A172 (cell line): ENCODE results near the gene CACNA2D1. TPM values are rescaled to one million over a fixed set of nuclear protein-coding genes. Genes with fewer than 3 reads are reported as not detected.
"Not testable (repeated sequence)": the region's sequence is repeated elsewhere in the genome, so short reads cannot be mapped to it uniquely, and the experiment has no call there.

Experiments used
- DNase-seq: peaks from one replicate; pipeline ENCODE4 v3.0.0-alpha.2; 2015; ENCODE audit warnings: low spot score
- total RNA-seq: library from RNA; depleted of rRNA; stranded (reverse); fragments of >200 nt; shearing (Covaris generic); gene quantifications from 2 replicates; pipeline ENCODE4 v1.2.3, GENCODE V29; 2014

Gene CACNA2D1
- total RNA-seq, 1 experiment from 2014 or later: 0.24 TPM

GRCh38 chr7:82172017-82172416, 271.6 kb downstream of the CACNA2D1 start:
- DNase-seq: no peak

DNA sequence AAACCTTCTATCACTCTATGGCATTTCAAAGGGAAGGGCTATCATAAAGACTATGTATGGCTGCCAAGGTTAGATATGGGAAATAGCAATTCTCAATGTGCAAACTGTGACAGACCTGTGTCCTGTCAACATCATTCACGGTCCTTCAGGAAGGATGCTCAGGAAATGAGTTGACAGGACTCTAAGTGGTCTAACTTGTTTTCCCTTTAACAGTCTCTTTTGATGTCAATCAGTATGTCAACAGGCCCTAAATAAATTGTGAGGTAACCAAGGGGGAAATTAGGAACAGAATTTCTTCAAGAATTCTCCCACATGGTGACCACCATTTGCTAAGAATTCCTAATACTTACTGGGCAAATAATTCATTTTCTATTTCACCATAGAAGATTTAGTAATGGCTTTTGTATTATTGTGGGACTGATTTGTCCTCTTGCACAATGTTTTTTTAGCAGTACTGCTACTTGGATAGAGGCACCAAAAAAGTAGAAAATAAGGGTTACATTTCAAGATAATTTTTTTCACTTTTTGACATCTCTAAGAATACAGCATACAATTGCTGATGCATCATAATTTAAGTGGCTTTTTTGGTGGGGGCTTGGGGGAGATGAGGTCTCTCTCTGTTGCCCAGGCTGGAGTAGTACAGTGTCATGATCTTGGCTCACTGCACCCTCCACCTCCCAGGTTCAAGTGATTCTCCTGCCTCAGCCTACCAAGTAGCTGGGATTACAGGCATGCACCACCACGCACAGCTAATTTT, 275.8 kb downstream of the CACNA2D1 start:
- DNase-seq: no peak

GRCh38 chr7:82166260-82167015, 277.1 kb downstream of the CACNA2D1 start:
- DNase-seq: no peak

GRCh38 chr7:82164813-82165212, 278.8 kb downstream of the CACNA2D1 start:
- DNase-seq: peak; percentile 13

DNA sequence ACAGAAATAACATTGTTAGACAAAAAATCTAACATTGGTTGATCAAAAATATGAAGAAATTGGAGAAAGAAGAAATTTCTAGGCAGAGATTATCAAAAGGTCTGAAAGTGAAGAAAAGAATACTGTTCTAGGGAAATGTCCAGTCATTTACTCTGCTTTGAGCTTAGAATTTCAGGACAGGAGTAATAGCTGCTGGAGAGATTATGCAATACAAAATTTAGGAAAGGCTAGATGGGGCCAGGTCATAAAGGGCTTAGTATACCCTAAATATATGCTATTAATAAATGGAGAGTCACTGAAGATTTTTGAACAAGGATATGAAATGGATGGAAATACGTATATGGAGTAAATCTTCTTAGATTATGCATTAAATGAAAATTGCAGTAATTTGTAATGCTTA, 279.2 kb downstream of the CACNA2D1 start:
- DNase-seq: no peak

- no peak for DNase-seq
These were observed 280.0 kb downstream of the CACNA2D1 start for GRCh38 chr7:82163586-82163985.

DNA sequence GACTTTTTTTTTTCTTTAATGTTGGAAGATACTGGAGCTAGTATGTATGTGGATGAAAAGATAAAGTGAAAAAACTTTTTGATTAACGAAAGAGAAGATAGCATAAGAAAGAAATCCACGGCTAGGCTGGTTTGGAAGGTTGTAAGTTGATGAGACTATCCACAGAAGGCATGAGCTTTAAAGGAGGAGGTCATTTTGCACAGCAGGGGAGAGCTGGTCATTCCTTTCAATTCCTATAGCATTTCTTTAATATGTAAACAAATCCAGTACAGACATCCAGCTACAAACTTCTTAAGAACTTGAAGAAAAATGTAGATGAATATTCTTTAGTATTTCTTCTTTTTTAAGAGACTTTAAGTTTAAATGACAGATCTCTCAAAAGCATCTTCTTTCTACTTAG, 281.3 kb downstream of the CACNA2D1 start:
- DNase-seq: no peak

DNA sequence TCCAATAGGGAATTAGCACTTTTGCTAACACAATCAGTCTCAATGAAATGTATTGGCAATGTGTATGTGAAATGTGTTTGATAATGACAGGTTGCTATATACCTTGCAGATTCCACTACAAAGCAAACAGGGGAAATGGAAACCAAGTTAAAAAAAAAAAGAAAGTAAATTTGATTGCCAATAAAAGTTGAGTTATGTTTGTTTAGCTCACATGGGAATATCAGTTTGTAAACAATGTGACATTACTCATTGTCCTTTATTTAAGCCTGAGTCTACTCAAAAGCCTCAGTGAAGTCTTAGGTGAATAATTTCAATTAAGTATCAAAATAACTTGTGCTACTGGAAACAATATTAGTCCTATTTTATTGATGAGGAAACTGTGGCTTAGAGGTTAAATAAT, 285.2 kb downstream of the CACNA2D1 start:
- no peak for DNase-seq

DNA sequence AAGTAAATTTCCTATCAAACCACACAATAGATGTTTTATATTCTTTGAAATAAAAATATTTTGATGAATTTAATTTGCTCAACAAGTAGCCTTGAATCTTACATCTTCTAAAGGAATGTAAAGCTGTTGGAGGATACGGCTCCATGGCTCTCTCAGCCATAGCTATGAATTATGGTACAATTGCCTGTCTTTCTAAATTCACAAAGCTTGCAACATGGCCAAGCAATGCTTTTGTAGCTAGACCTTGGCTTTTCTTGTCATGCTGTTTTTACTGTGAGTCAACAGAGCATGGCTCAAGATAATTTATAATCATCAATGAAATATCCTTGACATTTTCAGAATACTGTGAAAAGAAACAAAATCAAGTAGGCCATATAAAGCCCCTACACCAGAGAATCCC, 286.7 kb downstream of the CACNA2D1 start:
- DNase-seq: no peak

- no peak for DNase-seq
These were observed 287.4 kb downstream of the CACNA2D1 start for GRCh38 chr7:82156168-82156567.

GRCh38 chr7:82154728-82155127, 288.8 kb downstream of the CACNA2D1 start:
- DNase-seq: no peak

GRCh38 chr7:82153776-82154175, 289.8 kb downstream of the CACNA2D1 start:
- DNase-seq: no peak

- no peak for DNase-seq
These were observed 290.7 kb downstream of the CACNA2D1 start for GRCh38 chr7:82152858-82153257.

DNA sequence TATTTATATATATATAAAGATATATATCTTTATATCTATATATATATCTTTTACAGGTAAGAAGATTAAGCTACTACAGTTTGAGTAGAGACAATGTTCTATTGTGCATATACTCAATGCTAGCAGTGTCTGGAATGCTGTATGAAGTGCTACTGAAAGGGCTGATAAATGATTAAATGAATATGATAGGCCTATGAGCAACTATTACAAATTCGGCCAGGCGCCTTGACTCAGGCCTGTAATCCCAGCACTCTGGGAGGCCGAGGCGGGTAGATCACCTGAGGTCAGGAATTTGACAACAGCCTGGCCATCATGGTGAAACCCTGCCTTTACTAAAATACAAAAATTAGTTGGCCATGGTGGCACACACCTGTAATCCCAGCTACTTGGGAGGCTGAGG, 297.1 kb downstream of the CACNA2D1 start:
- no peak for DNase-seq

DNA sequence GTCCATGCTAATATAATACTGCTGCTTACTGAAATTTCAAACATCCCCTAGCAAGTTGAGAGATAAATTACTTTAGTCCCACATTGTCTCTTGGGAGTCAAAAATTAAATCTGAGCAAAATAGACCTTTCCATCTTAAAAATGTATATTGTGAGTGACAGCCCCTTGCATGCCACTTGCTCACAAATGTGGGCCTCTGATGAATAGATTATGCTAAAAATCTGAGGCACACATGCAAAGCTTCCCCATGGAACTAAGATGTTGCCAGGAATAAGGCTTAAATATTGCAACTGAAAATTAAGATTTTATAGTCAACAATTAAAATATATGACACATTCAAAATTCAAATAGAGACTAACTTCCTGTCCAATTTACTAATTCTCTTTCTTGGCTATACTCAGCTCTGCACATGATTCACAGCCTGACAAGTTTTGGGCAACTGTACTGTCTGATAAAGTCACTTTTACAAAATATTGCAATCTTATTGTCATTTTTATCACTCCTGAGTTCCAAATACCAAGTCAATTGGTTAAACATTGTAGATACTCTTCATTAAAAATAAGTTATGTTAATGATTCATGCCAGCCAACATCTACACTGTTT, 301.2 kb downstream of the CACNA2D1 start:
- DNase-seq: no peak

- DNase-seq: no peak
These were observed 302.1 kb downstream of the CACNA2D1 start for GRCh38 chr7:82141427-82141826.

DNA sequence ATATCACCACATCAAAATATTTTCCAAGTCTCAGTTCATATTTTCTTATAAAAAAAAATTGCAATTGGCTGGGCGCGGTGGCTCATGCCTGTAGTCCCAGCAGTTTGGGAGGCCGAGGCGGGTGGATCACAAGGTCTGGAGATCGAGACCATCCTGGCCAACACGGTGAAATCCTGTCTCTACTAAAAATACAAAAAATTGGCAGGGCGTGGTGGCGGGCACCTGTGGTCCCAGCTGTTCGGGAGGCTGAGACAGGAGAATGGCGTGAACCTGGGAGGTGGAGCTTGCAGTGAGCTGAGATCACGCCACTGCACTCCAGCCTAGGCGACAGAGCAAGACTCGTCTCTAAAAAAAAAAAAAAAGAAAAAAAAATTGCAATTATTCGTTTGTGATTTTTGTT, 303.0 kb downstream of the CACNA2D1 start:
- DNase-seq: not testable (repeated sequence)

GRCh38 chr7:82131215-82131614, 312.4 kb downstream of the CACNA2D1 start:
- peak; percentile 25 for DNase-seq

DNA sequence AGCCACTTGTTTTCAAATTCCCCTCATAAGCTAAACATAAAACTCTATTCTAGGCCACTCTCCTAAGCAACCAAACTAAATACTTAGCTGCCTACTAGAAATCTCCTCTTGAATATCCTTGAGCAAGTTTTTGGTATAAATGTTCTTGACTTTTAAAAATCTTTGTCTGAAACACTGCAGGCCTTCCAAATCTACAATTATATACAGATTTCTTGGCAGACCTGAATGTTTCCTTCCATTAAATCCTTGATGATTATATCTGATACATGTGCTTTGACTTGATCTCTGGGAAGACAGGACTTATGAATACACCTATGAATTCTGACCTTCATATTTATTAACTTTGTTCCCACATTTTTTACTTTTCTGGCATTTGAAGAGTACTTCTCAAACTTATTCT, 314.5 kb downstream of the CACNA2D1 start:
- DNase-seq: no peak

DNA sequence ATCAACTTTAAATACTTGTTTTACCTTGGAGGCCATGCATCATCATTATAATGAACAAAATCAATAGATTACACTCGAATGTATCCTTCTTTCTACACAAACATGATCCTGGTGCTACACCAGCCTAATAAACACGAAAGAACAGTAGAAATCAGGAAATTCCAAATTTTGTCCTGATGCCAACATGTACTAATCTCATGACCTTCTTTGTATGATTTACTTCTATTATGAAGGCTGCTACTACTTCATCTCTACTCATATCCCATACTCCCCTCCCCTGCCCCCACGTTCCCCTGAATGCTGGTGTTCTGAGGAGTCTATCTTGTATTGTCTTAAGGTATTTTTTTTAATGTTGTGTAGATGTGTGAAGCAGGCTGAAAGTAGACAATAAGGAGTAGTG, 315.0 kb downstream of the CACNA2D1 start:
- DNase-seq: no peak

GRCh38 chr7:82126576-82126975, 317.0 kb downstream of the CACNA2D1 start:
- DNase-seq: no peak

- no peak for DNase-seq
These were observed 319.1 kb downstream of the CACNA2D1 start for GRCh38 chr7:82124445-82124844.

GRCh38 chr7:82122275-82122674, 321.3 kb downstream of the CACNA2D1 start:
- no peak for DNase-seq
